Suppressor macrophage treated with lipopolysaccharide for 1 hour (primary cell): ENCODE results near the gene CCDC61.
A peak's percentile ranks its signal among the peaks of the same experiment; 100 is the strongest.

Source experiments
- DNase-seq, 3 donors: peaks; one replicate each; pipeline ENCODE4 v3.0.0-alpha.2; 2020 to 2022

Gene CCDC61

DNA sequence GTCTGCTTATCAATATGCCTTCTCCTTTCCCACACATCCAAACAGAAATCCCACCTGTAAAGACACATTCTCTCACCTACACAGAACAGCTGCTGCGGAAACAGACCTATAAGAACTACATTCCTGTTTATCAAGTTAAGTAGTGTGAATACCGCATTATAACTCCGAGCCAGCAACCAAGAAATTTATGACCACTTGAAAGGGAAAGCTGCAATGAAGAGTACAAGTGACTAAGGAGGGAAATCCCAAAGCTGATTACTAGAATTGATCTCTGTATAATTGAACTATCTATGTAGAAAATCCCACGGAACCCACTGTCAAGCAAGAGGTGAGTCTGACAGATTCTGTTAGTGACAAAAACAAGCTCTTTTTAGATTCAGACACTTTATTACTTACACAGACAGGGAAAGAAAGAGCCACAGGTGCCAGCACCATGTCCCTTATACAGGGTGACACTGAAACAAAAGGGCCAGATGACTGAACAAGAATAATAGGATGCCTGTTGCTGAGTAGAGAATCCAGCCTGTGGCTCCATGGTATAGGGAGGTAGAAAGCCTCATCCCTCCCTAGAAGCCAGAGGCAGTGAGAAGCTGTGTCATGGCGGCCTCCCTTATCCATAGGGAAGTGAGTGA lies 47.1 kb downstream of the CCDC61 start:
- DNase-seq: no peak

GRCh38 chr19:46043519-46043918 lies 48.3 kb downstream of the CCDC61 start:
- no peak for DNase-seq

GRCh38 chr19:46049597-46049996 lies 54.3 kb downstream of the CCDC61 start:
- DNase-seq: no peak

DNA sequence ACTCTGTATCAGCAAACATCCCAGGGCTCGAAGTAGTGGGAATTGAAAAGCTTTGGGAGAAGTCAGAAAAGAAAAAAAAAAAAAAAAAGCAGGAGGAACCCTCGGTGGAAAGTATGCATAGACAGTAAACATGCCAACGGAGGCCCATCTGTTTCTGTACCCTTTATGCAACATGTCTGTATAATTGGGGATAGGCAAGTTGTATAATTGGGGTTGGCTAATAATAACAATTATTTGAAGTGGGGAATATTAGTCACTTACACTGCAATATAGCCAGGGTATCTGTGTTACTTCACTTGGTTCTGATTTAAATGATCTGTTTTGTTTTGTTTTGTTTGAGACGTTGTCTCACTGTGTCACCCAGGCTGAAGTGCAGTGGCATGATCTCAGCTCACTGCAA lies 57.6 kb downstream of the CCDC61 start:
- no peak for DNase-seq

DNA sequence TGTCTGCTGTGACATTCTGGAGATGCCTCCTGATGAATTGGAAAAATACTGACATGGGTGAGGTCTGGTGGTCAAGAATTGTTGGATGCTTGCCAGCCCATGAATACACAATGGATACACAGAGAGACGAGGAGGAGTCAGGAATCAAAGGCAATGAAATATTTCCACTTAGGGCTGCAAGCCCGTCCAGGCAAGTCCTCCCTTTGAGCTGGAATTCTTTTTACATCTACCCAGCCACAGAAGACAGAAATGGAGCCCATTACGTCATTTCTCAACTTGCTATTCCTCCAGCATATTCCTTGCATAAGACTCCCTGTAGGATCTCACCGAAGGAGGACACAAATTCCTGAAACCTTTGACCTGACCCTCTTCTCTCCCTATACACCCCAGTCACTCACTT lies 61.3 kb downstream of the CCDC61 start:
- no peak for DNase-seq

DNA sequence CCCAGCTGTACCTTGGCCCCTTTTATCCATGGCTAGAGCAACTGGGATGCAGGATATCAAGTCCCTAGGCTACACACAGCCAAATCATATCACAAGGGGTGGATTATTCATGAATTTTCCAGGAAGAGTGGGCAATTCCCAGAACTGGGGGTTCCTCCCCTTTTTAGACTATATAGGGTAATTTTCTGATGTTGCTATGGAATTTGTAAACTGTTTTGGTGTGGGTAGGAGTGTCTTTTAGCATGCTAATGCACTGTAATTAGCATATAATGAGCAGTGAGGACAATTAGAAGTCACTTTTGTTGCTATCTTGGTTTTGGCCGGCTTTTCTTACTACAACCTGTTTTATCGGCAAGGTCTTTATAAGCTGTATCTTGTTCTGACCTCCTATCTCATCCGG lies 63.5 kb downstream of the CCDC61 start:
- no peak for DNase-seq

DNA sequence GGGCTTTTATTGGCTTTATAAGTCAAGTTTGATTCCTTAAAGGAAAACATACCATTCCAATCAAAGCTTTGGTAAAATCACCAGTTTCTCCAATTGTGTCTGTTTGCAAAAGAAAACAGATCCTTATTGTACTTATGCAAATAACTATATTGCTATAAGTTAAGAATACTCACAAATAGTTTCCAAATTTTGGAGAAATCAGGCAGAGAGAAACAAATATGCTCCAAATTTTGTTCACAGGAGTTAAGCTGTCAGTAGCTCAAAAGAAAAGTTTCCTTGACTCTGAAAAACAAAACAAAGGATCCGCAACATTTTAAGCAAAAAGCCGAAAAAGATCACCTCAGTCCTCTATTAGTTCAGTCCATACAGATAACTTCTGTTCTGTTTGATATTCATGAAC lies 64.7 kb downstream of the CCDC61 start:
- DNase-seq: no peak

- peak in 2 of 3 donors; percentile 59 to 63 for DNase-seq
These were observed 67.9 kb downstream of the CCDC61 start for GRCh38 chr19:46063201-46063600.

DNA sequence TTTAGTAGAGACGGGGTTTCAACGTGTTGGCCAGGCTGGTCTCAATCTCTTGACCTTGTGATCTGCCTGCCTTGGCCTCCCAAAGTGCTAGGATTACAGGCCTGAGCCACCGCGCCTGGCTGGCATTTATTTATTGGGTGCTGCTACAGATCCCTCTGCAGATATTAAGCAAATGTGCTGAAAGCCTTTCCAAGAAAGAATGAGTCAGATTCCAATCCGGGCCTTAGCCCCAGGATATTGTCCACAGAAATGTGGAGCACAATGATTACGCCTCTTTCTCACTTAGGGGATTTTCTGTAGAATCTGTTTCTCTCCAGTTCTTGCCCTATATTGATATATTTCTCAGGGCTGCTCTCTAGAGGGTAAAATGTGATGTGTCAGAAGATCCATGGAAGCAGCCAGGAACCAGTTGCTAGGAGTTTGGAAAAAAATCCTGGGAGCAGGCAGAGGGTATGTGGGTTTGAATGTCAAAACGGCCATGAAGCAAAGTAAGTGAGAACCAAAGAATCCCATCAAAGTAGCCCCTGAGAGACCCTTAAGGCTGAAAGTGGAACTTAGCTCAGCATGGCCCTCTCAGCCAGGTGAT lies 70.3 kb downstream of the CCDC61 start:
- no peak for DNase-seq

DNA sequence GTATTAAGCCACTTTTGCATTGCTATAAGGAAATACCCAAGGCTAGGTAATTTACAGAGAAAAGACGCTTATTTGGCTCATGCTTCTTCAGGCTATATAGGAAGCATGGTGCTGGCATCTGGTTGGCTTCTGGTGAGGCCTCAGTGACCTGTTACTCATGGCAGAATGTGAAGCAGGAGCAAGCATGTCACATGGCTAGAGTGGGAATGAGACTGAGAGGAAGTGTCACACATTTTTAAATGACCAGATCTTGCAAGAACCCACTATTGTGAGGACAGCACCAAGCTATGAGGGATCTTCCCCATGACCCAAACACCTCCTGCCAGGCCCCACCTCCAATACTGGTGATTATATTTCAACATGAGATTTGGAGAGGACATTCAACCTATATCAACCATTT lies 71.2 kb downstream of the CCDC61 start:
- peak; percentile 33 to 45 (median 41) for DNase-seq

DNA sequence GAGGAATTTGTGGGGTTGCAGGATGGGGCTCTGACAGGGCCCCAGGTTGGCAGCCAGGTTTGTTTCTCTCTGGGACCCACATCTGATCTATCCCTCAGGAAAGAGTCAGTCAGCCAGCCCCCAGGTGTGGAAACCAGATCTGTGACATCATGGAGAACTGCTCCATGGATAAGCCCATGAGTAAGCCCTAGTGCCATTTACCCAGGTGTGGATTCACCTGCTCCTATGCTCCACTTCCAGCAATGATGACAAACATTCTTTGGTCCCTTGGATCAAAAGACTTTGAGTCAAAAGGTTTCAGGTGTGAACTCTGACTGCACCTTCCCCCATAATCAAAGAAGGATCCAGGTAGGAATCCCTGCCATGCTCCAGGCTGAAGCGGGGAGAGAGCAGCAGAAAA lies 72.4 kb downstream of the CCDC61 start:
- DNase-seq: no peak
